Measurements from ENCODE around the gene ENTPD8.

GRCh38 chr9:137465000-137465719 is 24.0 kb upstream of the ENTPD8 start:
- TF ChIP-seq CTCF (conservative IDR thresholded peaks at IDR 0.05 in 1 of 2, IDR thresholded peaks at IDR 0.05 in 1 of 2; ENCODE audit: extremely low read depth in 1 of 2, insufficient read depth in 1 of 2, low read depth in 1 of 2, low read length in 2 of 2) (no peak), EZH2 (IDR thresholded peaks at IDR 0.05; ENCODE audit: borderline replicate concordance, low read length) (no peak)
